ENCODE measurements around the gene ITGB1. TPM values are rescaled to one million over a fixed set of nuclear protein-coding genes. Genes with fewer than 3 reads are reported as not detected.

Gene ITGB1
- total and polyA plus RNA-seq, 9 of the 15 experiments (the other 6 are each of a cell fraction or from before 2014, with no cell fraction given) = 40.2 to 194 (median 155) TPM

- TF ChIP-seq NR2C1 (IDR thresholded peaks at IDR 0.05) (no peak), NR2C1 (tag; IDR thresholded peaks at IDR 0.05) (no peak), E2F3 (CRISPR knock-in tag; IDR thresholded peaks at IDR 0.05) (no peak), JUN (IDR thresholded peaks at IDR 0.05; ENCODE audit: borderline replicate concordance, low read depth, low read length) (peak; percentile 76), JUN (CRISPR knock-in tag; IDR thresholded peaks at IDR 0.05; ENCODE audit: borderline replicate concordance) (no peak), MAZ (CRISPR knock-in tag; conservative IDR thresholded peaks at IDR 0.05 in 1 of 2, IDR thresholded peaks at IDR 0.05 in 1 of 2) (peak in 1 of 2 experiments; percentile 33; a peak in 1 of 4 replicates), ZNF696 (CRISPR knock-in tag; conservative IDR thresholded peaks at IDR 0.05) (no peak), ARID1B (IDR thresholded peaks at IDR 0.05) (0 out of 2 replicates have a peak, but pooled peaks have one; percentile 46), HLTF (IDR thresholded peaks at IDR 0.05) (no peak), ZZZ3 (IDR thresholded peaks at IDR 0.05) (no peak), ATF7 (IDR thresholded peaks at IDR 0.05) (peak; percentile 58), ILK (tag; IDR thresholded peaks at IDR 0.05; ENCODE audit: borderline replicate concordance, low read depth) (no peak), ETV1 (tag; conservative IDR thresholded peaks at IDR 0.05; ENCODE audit: low read depth) (no peak), SMAD2 (IDR thresholded peaks at IDR 0.05; ENCODE audit: low read depth, low read length) (no peak), AFF1 (IDR thresholded peaks at IDR 0.05; ENCODE audit: low read depth in 1 of 2, partially characterized antibody in 2 of 2) (no peak), NR0B1 (IDR thresholded peaks at IDR 0.05; ENCODE audit: partially characterized antibody) (no peak), HDAC1 (IDR thresholded peaks at IDR 0.05) (0 out of 4 replicates have a peak, but pooled peaks of 1 of the 2 experiments have one; percentile 28), ZNF197 (CRISPR knock-in tag; IDR thresholded peaks at IDR 0.05; ENCODE audit: low read depth) (no peak), FOXM1 (IDR thresholded peaks at IDR 0.05; ENCODE audit: low read depth) (no peak), FOXM1 (CRISPR knock-in tag; IDR thresholded peaks at IDR 0.05; ENCODE audit: low read depth) (no peak), ATF3 (IDR thresholded peaks at IDR 0.05) (peak; percentile 91), ATF3 (CRISPR knock-in tag; conservative IDR thresholded peaks at IDR 0.05) (no peak), ZNF224 (CRISPR knock-in tag; IDR thresholded peaks at IDR 0.05) (no peak)
Measured at GRCh38 chr10:33005322-33006301, 47.6 kb upstream of the ITGB1 start (continued).
